WERI-Rb-1 (cell line): ENCODE data around the gene DUSP3.

Experiments used
- DNase-seq: peaks from one replicate; pipeline ENCODE4 v3.0.0-alpha.2; 2020
- H3K27ac ChIP-seq: fragments of 250-450 bp; sonication (Bioruptor Pico); 2 replicates; pipeline ENCODE4 v1.5.1; 2020; ENCODE audit warnings: mild to moderate bottlenecking, moderate library complexity
- H3K27me3 ChIP-seq: fragments of 250-450 bp; sonication (Bioruptor Pico); 2 replicates; pipeline ENCODE4 v1.5.1; 2021; ENCODE audit warnings: mild to moderate bottlenecking, low read depth, moderate library complexity; ENCODE audit not compliant: insufficient read depth, severe bottlenecking
- H3K36me3 ChIP-seq: fragments of 250-450 bp; sonication (Bioruptor Pico); 2 replicates; pipeline ENCODE4 v1.5.1; 2020; ENCODE audit warnings: mild to moderate bottlenecking, moderate library complexity
- H3K4me3 ChIP-seq: 2 replicates; pipeline ENCODE4 v1.5.1; 2011; ENCODE audit warnings: low read depth, mild to moderate bottlenecking, control low read depth, low read length
- H3K9me3 ChIP-seq: fragments of 250-450 bp; sonication (Bioruptor Pico); 2 replicates; pipeline ENCODE4 v1.5.1; 2021; ENCODE audit warnings: mild to moderate bottlenecking, moderate library complexity; ENCODE audit not compliant: severe bottlenecking
- CTCF ChIP-seq: IDR thresholded peaks from 2 replicates; pipeline ENCODE4 v1.5.1; 2011; ENCODE audit warnings: low read depth, mild to moderate bottlenecking, control low read depth, inconsistent platforms, low read length

Gene DUSP3

GRCh38 chr17:43733956-43734355, 44.8 kb downstream of the DUSP3 start:
- TF ChIP-seq CTCF, result no peak
- DNase-seq, result no peak
- Histone ChIP-seq H3K4me3 (no peak overlapping the region), H3K27ac (no peak overlapping the region), H3K27me3 (no peaks in the 10 kb centered on the region), H3K9me3 (peaks cover 11% of the 10 kb centered on the region), H3K36me3 (no peaks in the 10 kb centered on the region)

- no peak overlapping the region for H3K4me3 ChIP-seq
- no peak for TF ChIP-seq CTCF
- H3K36me3 ChIP-seq, result no peaks in the 10 kb centered on the region
- H3K27ac ChIP-seq, result no peak overlapping the region
- peaks cover 11% of the 10 kb centered on the region for H3K9me3 ChIP-seq
- no peak for DNase-seq
- no peaks in the 10 kb centered on the region for H3K27me3 ChIP-seq
Measured at GRCh38 chr17:43732958-43733357, 45.8 kb downstream of the DUSP3 start.

- no peaks in the 10 kb centered on the region for H3K27me3 ChIP-seq
- no peaks in the 10 kb centered on the region for H3K36me3 ChIP-seq
- peaks cover 8% of the 10 kb centered on the region for H3K9me3 ChIP-seq
- no peak overlapping the region for H3K27ac ChIP-seq
- TF ChIP-seq CTCF, result no peak
- DNase-seq, result no peak
- H3K4me3 ChIP-seq, result no peak overlapping the region
Measured at GRCh38 chr17:43728081-43728480, 50.7 kb downstream of the DUSP3 start.

- Histone ChIP-seq H3K9me3 (peaks cover 3% of the 10 kb centered on the region), H3K4me3 (no peak overlapping the region), H3K27ac (no peak overlapping the region), H3K36me3 (no peaks in the 10 kb centered on the region), H3K27me3 (no peaks in the 10 kb centered on the region)
- TF ChIP-seq CTCF, result no peak
- DNase-seq, result no peak
Measured at GRCh38 chr17:43723697-43724359, 54.9 kb downstream of the DUSP3 start.

- peak; percentile 48 for DNase-seq
- Histone ChIP-seq H3K4me3 (no peak overlapping the region), H3K9me3 (peaks cover 3% of the 10 kb centered on the region), H3K27ac (no peak overlapping the region), H3K27me3 (no peaks in the 10 kb centered on the region), H3K36me3 (no peaks in the 10 kb centered on the region)
- TF ChIP-seq CTCF, result no peak
Measured at GRCh38 chr17:43722870-43723665, 55.7 kb downstream of the DUSP3 start.

GRCh38 chr17:43722269-43722619, 56.5 kb downstream of the DUSP3 start:
- H3K36me3 ChIP-seq, result no peaks in the 10 kb centered on the region
- peaks cover 3% of the 10 kb centered on the region for H3K9me3 ChIP-seq
- no peak for DNase-seq
- no peak overlapping the region for H3K27ac ChIP-seq
- TF ChIP-seq CTCF, result no peak
- H3K4me3 ChIP-seq, result no peak overlapping the region
- H3K27me3 ChIP-seq, result no peaks in the 10 kb centered on the region
